Natural killer cell (primary cell): Measurements from ENCODE around the gene GLRB. TPM values are rescaled to one million over a fixed set of nuclear protein-coding genes. Genes with fewer than 3 reads are reported as not detected.

Experiments used
- ATAC-seq, 3 donors: fragments of 150-1000 bp in 2 of 3; fragments of 200-7000 bp in 1 of 3; cut with Tn5 transposase; 1 replicate in 1 of 3; 2 replicates in 2 of 3; pipeline ENCODE4 v1.10.0; 2021; ENCODE audit warnings: mild to moderate bottlenecking in 2 of 3, moderate library complexity in 2 of 3
- DNase-seq, 2 donors: peaks; one replicate each; pipeline versions ENCODE4 v3.0.0 to v3.0.0-alpha.2; 2013 to 2021; ENCODE audit warnings: mixed read lengths in 1 of 2
- H3K27ac ChIP-seq: one replicate; pipeline ENCODE4 v1.5.1; 2013; ENCODE audit warnings: mild to moderate bottlenecking, low read length
- H3K27me3 ChIP-seq: one replicate; pipeline ENCODE4 v1.6.1; 2013; ENCODE audit warnings: low read length; ENCODE audit not compliant: control insufficient read depth, insufficient read depth
- H3K36me3 ChIP-seq: one replicate; pipeline ENCODE4 v1.6.1; 2013; ENCODE audit warnings: low read length; ENCODE audit not compliant: control insufficient read depth, insufficient read depth
- H3K4me1 ChIP-seq: one replicate; pipeline ENCODE4 v1.6.1; 2013; ENCODE audit warnings: low read length; ENCODE audit not compliant: control insufficient read depth, insufficient read depth
- H3K4me3 ChIP-seq: one replicate; pipeline ENCODE4 v1.5.1; 2013; ENCODE audit warnings: low read length
- H3K9me3 ChIP-seq: one replicate; pipeline ENCODE4 v1.6.1; 2013; ENCODE audit warnings: low read length; ENCODE audit not compliant: control insufficient read depth, insufficient read depth
- H3K27ac Mint-ChIP-seq, 2 donors: one replicate each; pipeline ENCODE4 v1.8.0; 2022; ENCODE audit warnings: mild to moderate bottlenecking in 2 of 2, mixed read lengths in 2 of 2, moderate library complexity in 1 of 2
- H3K27me3 Mint-ChIP-seq, 2 donors: one replicate each; pipeline ENCODE4 v1.8.0; 2022; ENCODE audit warnings: low read depth in 2 of 2, mixed read lengths in 2 of 2
- H3K36me3 Mint-ChIP-seq: one replicate; pipeline ENCODE4 v1.8.0; 2022; ENCODE audit warnings: mixed read lengths
- H3K4me1 Mint-ChIP-seq, 2 donors: one replicate each; pipeline ENCODE4 v1.8.0; 2022; ENCODE audit warnings: mixed read lengths in 2 of 2
- H3K4me3 Mint-ChIP-seq: one replicate; pipeline ENCODE4 v1.8.0; 2022; ENCODE audit warnings: mild to moderate bottlenecking, moderate library complexity, mixed read lengths
- H3K9me3 Mint-ChIP-seq, 2 donors: one replicate each; pipeline ENCODE4 v1.8.0; 2022; ENCODE audit warnings: mixed read lengths in 2 of 2
- CTCF ChIP-seq: fragments of 200-600 bp; IDR thresholded peaks from one replicate; pipeline ENCODE4 v1.8.0; 2022; ENCODE audit warnings: antibody characterized with exemption
- WGBS: methylation state at CpG from one replicate; pipeline ENCODE4 v1.1.7; 2013; ENCODE audit warnings: missing lambda C conversion rate; ENCODE audit not compliant: insufficient coverage; 5-methylcytosine and 5-hydroxymethylcytosine counted together
- intact Hi-C: fragments of 100-400 bp; cut with micrococcal nuclease; formaldehyde crosslinking; loops from one replicate; pipeline ENCODE4 v1.14.2; 2022
- total RNA-seq, 4 donors: library from RNA; stranded (reverse); fragments of 120-200 nt in 1 of 4; gene quantifications; one replicate each; pipeline versions ENCODE4 v1.2.3 to v1.2.4, GENCODE V29; 2013 to 2022

GLRB gene
- total RNA-seq, 3 donors from 2014 or later (not counting 1 experiment from before 2014, with no cell fraction given), result not detected

- ATAC-seq, result no peak
- intact Hi-C loops, result no loop called here
- no peak overlapping the region for H3K4me3 ChIP-seq
- H3K36me3 Mint-ChIP-seq, result peaks cover 7% of the 10 kb centered on the region
- no peak overlapping the region for H3K4me3 Mint-ChIP-seq
- peaks cover 6% of the 10 kb centered on the region for H3K9me3 ChIP-seq
- peaks cover 5 to 6% of the 10 kb centered on the region in 2 donors for H3K9me3 Mint-ChIP-seq
- H3K27me3 ChIP-seq, result no peaks in the 10 kb centered on the region
- no CpG with 5 or more reads among the region's 3 CpGs for WGBS
- H3K27me3 Mint-ChIP-seq, result no peaks in the 10 kb centered on the region
- no peaks in the 10 kb centered on the region for H3K36me3 ChIP-seq
- H3K4me1 ChIP-seq, result no peaks in the 10 kb centered on the region
- no peak overlapping the region for H3K27ac Mint-ChIP-seq
- no peaks in the 10 kb centered on the region for H3K4me1 Mint-ChIP-seq
- no peak for DNase-seq
- TF ChIP-seq CTCF, result no peak
- H3K27ac ChIP-seq, result no peak overlapping the region
These were observed 39.8 kb downstream of the GLRB start for GRCh38 chr4:157115613-157116335.

- no peaks in the 10 kb centered on the region for H3K36me3 ChIP-seq
- no peaks in the 10 kb centered on the region for H3K4me1 Mint-ChIP-seq
- H3K4me1 ChIP-seq, result no peaks in the 10 kb centered on the region
- no peak overlapping the region for H3K4me3 ChIP-seq
- intact Hi-C loops, result no loop called here
- peaks cover 2 to 8% of the 10 kb centered on the region in 2 donors for H3K9me3 Mint-ChIP-seq
- ATAC-seq (no peak), DNase-seq (no peak)
- no peaks in the 10 kb centered on the region for H3K9me3 ChIP-seq
- H3K27ac Mint-ChIP-seq, result no peak overlapping the region
- TF ChIP-seq CTCF, result no peak
- H3K4me3 Mint-ChIP-seq, result no peak overlapping the region
- WGBS, result 50% methylated on average over 1 of the region's 2 CpGs
- no peaks in the 10 kb centered on the region for H3K27me3 ChIP-seq
- H3K27ac ChIP-seq, result no peak overlapping the region
- H3K36me3 Mint-ChIP-seq, result no peaks in the 10 kb centered on the region
- no peaks in the 10 kb centered on the region for H3K27me3 Mint-ChIP-seq
These were observed 45.5 kb downstream of the GLRB start for GRCh38 chr4:157121401-157121800.

GRCh38 chr4:157127571-157127970 lies 51.6 kb downstream of the GLRB start:
- Mint-ChIP-seq H3K9me3 (peaks cover 7 to 10% of the 10 kb centered on the region in 2 donors), H3K27ac (no peak overlapping the region), H3K27me3 (no peaks in the 10 kb centered on the region), H3K36me3 (no peaks in the 10 kb centered on the region), H3K4me3 (no peak overlapping the region), H3K4me1 (no peaks in the 10 kb centered on the region)
- 87% methylated on average over 2 of the region's 2 CpGs for WGBS
- intact Hi-C loops, result no loop called here
- Histone ChIP-seq H3K9me3 (no peaks in the 10 kb centered on the region), H3K27me3 (no peaks in the 10 kb centered on the region), H3K36me3 (no peaks in the 10 kb centered on the region), H3K4me3 (no peak overlapping the region), H3K4me1 (no peaks in the 10 kb centered on the region), H3K27ac (no peak overlapping the region)
- no peak for TF ChIP-seq CTCF
- DNase-seq (no peak), ATAC-seq (no peak)

- H3K36me3 Mint-ChIP-seq, result no peaks in the 10 kb centered on the region
- DNase-seq (no peak), ATAC-seq (no peak)
- Histone ChIP-seq H3K36me3 (no peaks in the 10 kb centered on the region), H3K9me3 (no peaks in the 10 kb centered on the region), H3K4me3 (no peak overlapping the region), H3K27ac (no peak overlapping the region), H3K4me1 (no peaks in the 10 kb centered on the region), H3K27me3 (no peaks in the 10 kb centered on the region)
- no peak overlapping the region for H3K27ac Mint-ChIP-seq
- intact Hi-C loops, result no loop called here
- H3K4me1 Mint-ChIP-seq, result no peaks in the 10 kb centered on the region
- no peak overlapping the region for H3K4me3 Mint-ChIP-seq
- no peak for TF ChIP-seq CTCF
- no peaks in the 10 kb centered on the region for H3K27me3 Mint-ChIP-seq
- peaks cover 4 to 10% of the 10 kb centered on the region in 2 donors for H3K9me3 Mint-ChIP-seq
These were observed 52.4 kb downstream of the GLRB start for GRCh38 chr4:157128395-157128794.
